HG03135 (cell line): Measurements from ENCODE around the gene POLR1D.

Experiments
- ATAC-seq: cut with Tn5 transposase; IDR thresholded peaks from one replicate; pipeline ENCODE4 v1.9.1; 2021; ENCODE audit warnings: mild to moderate bottlenecking, moderate library complexity; ENCODE audit not compliant: unreplicated experiment

The POLR1D gene

DNA sequence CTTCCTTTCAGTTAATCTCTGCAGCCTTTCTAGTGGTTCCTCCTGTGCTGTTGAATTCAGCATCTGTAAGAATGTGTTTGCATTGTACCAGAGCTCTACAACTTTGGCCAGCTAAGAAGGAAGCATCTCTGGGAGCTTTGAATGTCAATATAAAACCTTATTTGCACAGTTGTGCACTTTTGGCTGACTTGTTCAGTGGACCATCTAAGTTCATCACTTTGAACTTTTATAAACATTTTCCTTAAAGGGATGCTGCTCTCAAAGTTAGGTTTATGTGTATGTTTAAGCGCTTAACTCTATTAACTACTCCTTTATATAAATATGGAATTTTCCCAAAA is 15.6 kb downstream of the POLR1D start:
- ATAC-seq, result no peak

DNA sequence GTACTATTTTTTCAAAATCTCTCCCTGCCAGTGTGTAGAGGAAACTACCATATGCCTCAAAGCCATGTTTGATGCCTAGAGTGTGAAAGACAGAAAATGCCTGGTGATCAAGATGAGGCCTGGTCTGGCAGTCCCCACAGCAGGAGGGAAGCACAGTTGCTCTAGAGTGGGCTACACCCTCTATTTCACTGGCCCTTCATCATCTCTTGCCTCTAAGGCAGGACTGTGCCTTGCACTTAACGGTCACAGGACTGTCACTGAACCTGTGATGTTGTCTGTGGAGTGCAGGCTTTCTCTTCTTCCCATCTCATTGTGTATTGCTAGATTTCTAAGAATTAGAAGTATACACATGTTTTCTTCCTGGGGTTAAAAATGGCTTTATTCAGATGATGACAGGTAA is 16.3 kb downstream of the POLR1D start:
- ATAC-seq, result no peak

GRCh38 chr13:27638521-27638920 is 16.8 kb downstream of the POLR1D start:
- no peak for ATAC-seq

DNA sequence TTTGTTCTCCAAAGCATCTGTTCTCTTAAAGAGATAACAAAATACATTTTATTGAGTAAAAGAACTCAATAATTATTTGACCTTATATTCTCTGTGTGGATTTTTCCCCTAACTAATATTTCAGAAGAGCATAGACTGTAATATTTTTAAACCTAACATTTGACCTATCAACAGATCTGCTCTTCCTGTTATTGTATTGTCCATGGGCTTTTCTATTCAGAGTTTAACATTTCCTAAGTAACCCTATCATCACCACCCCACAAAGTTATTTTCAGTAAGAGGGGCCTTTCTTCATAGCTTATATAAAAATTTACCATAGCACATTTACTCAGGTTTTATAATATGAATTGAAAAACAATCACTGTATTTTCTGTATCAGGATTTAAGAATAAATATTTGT is 17.5 kb downstream of the POLR1D start:
- no peak for ATAC-seq

GRCh38 chr13:27641711-27642502 is 20.2 kb downstream of the POLR1D start:
- no peak for ATAC-seq

DNA sequence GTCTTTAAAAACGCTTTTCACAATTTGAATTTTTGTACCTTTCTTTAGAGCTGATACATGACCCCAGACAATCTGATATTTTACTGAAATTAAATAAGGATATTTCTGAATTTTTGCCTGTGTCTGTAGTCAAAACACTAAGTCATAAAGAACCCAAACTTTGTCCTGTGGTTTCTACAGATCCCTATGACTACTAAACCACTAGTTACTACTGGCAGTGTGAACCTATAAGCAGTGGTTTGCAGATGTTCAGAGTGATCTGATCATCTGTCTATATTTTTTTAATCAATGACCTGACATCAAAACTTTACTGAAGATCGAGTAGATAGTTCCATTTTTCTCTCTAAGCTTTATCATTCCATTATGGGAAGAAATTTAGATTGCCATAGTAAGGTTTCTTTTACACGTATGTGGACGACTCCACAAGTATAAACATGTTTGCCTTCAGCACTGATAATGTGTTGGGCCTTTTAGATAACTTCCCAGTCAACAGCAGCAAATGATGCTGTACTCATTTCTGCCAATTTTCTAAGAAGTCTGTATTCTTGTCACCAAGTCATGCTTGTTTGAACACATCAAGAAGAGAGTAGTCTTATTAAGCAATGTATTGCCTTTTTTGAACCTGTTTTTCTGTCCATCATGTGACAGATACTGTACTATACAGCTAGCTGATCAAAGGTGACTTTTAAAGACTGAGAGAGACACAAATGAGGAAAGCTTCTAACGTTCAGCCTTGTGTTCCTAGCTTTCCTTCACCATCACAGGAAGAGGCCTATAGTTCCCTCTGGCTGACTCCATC is 21.8 kb downstream of the POLR1D start:
- no peak for ATAC-seq

GRCh38 chr13:27644302-27644701 is 22.6 kb downstream of the POLR1D start:
- no peak for ATAC-seq

GRCh38 chr13:27650312-27650711 is 28.6 kb downstream of the POLR1D start:
- no peak for ATAC-seq

GRCh38 chr13:27654059-27654458 is 32.4 kb downstream of the POLR1D start:
- no peak for ATAC-seq

DNA sequence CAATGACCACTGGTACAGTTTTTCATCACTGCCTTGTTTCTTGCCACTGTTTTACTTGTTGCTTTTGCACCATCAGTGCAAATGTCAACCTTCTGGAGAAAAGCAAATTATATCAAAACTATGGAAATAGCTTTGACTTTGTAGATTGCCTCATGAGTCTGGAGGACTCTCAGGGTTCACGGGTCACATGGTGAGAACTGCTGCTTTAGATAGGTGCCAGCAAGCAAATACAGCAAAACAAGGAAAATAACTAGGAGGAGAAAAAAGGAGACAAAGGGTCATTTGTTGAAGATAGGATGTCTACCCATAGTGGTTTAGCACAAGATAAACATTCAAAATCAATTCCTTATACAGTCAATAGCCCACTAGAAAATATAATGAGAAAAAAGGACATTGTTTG is 33.1 kb downstream of the POLR1D start:
- no peak for ATAC-seq

DNA sequence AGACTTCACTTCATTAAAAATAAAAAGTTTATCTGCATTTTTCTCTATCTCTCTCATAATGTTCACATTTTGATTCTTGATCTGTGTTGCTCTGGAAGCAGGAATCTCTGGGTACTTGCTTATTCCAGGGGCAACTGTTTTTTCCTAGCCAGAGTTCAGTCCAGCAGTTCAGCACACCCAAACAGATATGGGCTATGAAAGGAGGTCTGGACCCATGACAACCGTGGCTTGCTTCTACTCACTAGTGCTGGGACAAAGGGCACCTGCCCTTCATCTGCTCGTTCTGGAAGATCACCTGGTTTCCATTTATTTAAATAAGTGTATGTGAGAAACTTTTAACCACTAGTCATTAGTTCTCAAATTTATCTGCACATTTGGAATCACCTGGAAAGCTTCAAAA is 36.0 kb downstream of the POLR1D start:
- ATAC-seq, result no peak

DNA sequence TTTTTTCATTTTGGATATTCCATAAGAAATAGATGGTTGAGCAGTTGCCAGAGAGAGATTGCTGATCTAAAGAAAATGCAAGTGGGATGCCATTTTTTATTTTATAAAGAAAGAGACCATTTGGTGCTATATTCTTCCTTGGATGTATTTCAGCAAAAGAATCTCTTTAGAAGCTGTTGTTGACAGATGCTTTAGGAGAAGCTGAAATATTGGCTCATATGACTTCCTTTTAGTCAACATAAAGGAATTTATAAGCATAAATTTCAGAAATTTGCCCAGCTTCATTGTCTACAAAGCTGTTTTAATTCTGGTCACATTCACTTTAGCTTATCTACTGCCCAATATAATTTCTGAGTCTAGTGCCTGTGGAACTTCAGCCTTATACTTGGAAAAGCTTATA is 36.9 kb downstream of the POLR1D start:
- ATAC-seq, result no peak

DNA sequence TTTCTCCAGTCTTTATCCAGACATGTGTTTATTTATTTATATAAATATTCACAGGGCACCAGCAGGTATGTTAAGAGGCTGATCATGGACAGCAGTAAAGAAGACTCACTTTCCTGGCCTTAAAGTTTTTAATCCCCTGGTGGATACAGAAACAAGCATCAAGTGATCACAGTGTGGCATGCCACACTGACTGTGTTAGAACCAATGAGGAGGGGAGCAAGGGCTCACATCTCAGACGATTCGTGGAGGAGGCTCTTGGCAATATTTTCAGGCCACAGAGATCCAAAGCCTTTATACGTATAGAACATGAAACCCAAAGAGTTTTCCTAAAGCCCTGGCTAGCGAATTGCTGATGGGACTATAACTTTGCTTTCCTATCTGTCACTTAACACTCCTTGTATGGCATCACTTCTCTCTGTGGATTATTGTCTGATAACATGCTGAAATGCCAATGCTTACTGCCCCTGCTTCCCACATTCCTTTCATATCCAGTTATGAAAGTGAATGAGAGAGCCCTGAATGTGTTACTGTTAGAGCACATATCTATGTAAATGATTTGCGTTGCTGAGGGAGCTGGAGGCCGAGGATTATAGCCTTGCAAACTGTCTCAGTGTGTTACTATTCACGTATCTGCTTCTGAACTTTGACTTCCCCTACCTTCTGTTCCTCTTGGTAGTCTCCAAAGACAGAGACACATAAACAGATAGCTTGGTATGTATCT is 37.6 kb downstream of the POLR1D start:
- no peak for ATAC-seq

- ATAC-seq, result no peak
Measured at GRCh38 chr13:27660511-27660910, 38.8 kb downstream of the POLR1D start.

- no peak for ATAC-seq
Measured at GRCh38 chr13:27661017-27661416, 39.3 kb downstream of the POLR1D start.

DNA sequence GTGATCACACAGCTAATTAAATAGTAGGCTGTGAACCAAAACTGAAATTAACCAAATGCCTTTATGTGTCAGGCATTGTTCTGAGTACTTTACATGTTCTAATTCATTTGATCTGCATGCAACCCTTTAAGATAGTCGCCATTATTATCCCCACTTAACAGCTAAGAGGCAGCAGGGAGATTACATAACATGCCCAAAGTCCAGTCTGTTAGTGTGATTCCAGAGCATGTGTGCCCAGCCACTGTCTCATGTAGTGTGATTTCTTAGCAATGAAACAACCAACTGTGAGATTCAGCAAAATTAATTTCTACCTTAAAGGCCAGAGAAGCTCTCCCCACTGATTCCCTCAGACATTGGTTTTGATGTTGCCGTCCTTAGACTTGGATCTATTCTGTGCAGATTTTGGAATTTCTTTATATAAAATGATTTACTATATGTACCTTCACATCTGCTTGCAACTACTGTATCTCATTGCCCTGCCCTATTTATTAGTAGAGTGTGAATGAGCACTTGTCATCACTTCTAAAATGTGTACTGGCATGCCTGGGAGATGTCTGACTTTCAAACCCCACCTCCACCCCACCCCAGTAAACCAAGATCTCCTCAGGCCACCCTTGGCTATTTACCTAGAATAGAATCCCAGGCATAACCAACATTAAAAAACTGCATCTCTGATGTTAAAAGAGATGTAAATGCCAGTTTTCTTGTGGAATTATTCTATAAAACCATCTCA is 41.2 kb downstream of the POLR1D start:
- ATAC-seq, result no peak

DNA sequence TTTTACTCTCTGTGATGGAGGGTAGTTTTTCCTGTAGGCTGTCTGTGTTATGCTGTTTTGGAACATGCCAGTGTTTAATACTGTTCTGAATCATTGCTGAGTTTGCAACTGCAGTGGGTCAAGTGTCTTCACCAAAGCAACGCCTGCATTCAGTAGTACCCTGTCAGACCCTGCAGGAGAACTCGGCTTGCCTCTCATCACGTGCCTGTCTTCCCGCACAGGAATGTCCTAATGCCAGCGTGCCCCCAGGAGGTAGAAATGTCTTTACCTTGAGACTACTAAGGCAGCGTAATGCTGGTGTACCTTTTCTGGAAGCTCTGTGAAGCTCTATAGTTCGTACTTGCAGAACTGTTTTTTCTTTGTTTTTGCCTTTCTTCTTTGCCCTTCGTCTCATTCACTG is 42.3 kb downstream of the POLR1D start:
- no peak for ATAC-seq

GRCh38 chr13:27665333-27665732 is 43.6 kb downstream of the POLR1D start:
- no peak for ATAC-seq

DNA sequence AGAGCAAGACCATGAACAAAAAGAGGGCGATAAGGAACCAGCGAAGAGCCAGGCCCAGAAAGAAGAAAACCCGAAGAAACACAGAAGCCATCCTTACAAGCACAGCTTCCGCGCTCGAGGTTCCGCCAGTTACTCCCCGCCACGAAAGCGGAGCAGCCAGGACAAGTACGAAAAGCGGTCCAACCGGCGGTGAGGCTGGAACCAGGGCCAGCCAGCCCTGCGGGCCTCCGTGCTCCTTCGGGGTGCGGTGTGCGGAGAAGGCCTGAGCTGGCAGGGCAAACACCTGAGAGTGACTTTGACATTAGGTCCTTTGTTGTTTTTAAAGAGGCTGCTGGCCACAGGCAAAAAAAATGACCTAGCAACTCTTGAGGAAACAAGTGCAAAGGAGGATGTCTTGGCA is 44.1 kb downstream of the POLR1D start:
- ATAC-seq, result no peak

GRCh38 chr13:27666951-27667350 is 45.3 kb downstream of the POLR1D start:
- ATAC-seq, result no peak

DNA sequence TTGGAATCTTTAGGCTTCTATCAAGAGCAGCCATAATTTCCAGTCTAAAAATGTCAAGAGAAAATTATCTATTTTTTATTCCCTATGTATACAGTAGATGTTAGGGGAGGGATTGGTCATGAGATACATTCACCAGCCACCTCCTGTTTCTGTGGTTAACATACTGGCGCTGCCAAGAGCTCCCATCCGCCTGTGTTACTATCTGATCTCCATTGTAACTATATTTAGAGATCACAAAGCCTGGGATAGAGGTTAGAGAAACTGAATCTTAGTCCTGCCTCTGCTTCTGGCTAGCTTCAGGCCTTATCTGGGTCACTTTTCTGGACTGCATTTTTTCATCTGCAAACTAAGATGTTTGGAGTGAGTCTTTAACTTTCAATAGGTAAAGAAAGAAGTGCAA is 46.3 kb downstream of the POLR1D start:
- ATAC-seq, result no peak
